HEK293T (cell line): Measurements from ENCODE around the gene KANSL1L.

Experiments
- CTCF ChIA-PET: fragments of 350-600 bp; formaldehyde crosslinking; extraction: SDS; loops from one replicate; lab custom pipeline; 2021; ENCODE audit warnings: antibody characterized with exemption, inconsistent platforms; lab: Yijun Ruan, JAX
- POLR2A ChIA-PET: fragments of 350-600 bp; formaldehyde crosslinking; extraction: SDS; loops from one replicate; lab custom pipeline; 2020; ENCODE audit warnings: antibody characterized with exemption, inconsistent platforms; lab: Yijun Ruan, JAX
- DNase-seq: peaks from one replicate; pipeline ENCODE4 v3.0.0; 2012; ENCODE audit warnings: mixed read lengths; ENCODE audit errors: extremely low spot score
- ARNT ChIP-seq: fragments of 450-650 bp; IDR thresholded peaks from 2 replicates; pipeline ENCODE4 v1.6.1; 2017; ENCODE audit warnings: mild to moderate bottlenecking
- BHLHE40 ChIP-seq: fragments of 450-650 bp; IDR thresholded peaks from 2 replicates; pipeline ENCODE4 v1.6.1; 2016; ENCODE audit warnings: mild to moderate bottlenecking, moderate library complexity, borderline replicate concordance
- CTBP1 ChIP-seq: fragments of 450-650 bp; IDR thresholded peaks from 2 replicates; pipeline ENCODE4 v1.6.1; 2016; ENCODE audit warnings: borderline replicate concordance
- ELF4 ChIP-seq: fragments of 450-650 bp; IDR thresholded peaks from 2 replicates; pipeline ENCODE4 v1.6.1; 2017; ENCODE audit warnings: antibody characterized with exemption
- FOXA1 ChIP-seq: fragments of 450-650 bp; IDR thresholded peaks from 2 replicates; pipeline ENCODE4 v1.6.1; 2016; ENCODE audit warnings: mild to moderate bottlenecking
- FOXK2 ChIP-seq: fragments of 450-650 bp; IDR thresholded peaks from 2 replicates; pipeline ENCODE4 v1.6.1; 2016; ENCODE audit warnings: mild to moderate bottlenecking
- FOXM1 ChIP-seq: fragments of 450-650 bp; IDR thresholded peaks from 2 replicates; pipeline ENCODE4 v1.6.1; 2017; ENCODE audit warnings: mild to moderate bottlenecking, borderline replicate concordance
- HDGF ChIP-seq: fragments of 450-650 bp; IDR thresholded peaks from 2 replicates; pipeline ENCODE4 v1.6.1; 2017; ENCODE audit warnings: antibody characterized with exemption, borderline replicate concordance
- L3MBTL2 ChIP-seq: fragments of 450-650 bp; conservative IDR thresholded peaks from 2 replicates; pipeline ENCODE4 v1.6.1; 2016; ENCODE audit warnings: mild to moderate bottlenecking
- LEF1 ChIP-seq: fragments of 450-650 bp; IDR thresholded peaks from 2 replicates; pipeline ENCODE4 v1.6.1; 2017; ENCODE audit warnings: mild to moderate bottlenecking, borderline replicate concordance
- NFRKB ChIP-seq: fragments of 450-650 bp; IDR thresholded peaks from 2 replicates; pipeline ENCODE4 v1.6.1; 2016; ENCODE audit warnings: mild to moderate bottlenecking, moderate library complexity
- PKNOX1 ChIP-seq: fragments of 450-650 bp; IDR thresholded peaks from 2 replicates; pipeline ENCODE4 v1.6.1; 2016
- SP1 ChIP-seq: fragments of 450-650 bp; IDR thresholded peaks from 2 replicates; pipeline ENCODE4 v1.6.1; 2017
- SUZ12 ChIP-seq: fragments of 450-650 bp; IDR thresholded peaks from 2 replicates; pipeline ENCODE4 v1.6.1; 2016; ENCODE audit warnings: mild to moderate bottlenecking
- TARDBP ChIP-seq: fragments of 450-650 bp; IDR thresholded peaks from 2 replicates; pipeline ENCODE4 v1.6.1; 2016
- ZNF384 ChIP-seq: fragments of 450-650 bp; IDR thresholded peaks from 2 replicates; pipeline ENCODE4 v1.6.1; 2016

Gene KANSL1L

GRCh38 chr2:210020138-210020537, 151.1 kb downstream of the KANSL1L start:
- ChIA-PET CTCF (no interaction called here), POLR2A (no interaction called here)
- TF ChIP-seq ZNF384: no peak
- no peak for TF ChIP-seq SP1
- no peak for TF ChIP-seq HDGF
- no peak for TF ChIP-seq TARDBP
- TF ChIP-seq ARNT: no peak
- TF ChIP-seq PKNOX1: no peak
- no peak for TF ChIP-seq SUZ12
- TF ChIP-seq FOXM1: no peak
- TF ChIP-seq FOXA1: no peak
- TF ChIP-seq ELF4: no peak
- TF ChIP-seq CTBP1: no peak
- no peak for TF ChIP-seq BHLHE40
- no peak for TF ChIP-seq LEF1
- no peak for DNase-seq

GRCh38 chr2:210009896-210010295, 161.3 kb downstream of the KANSL1L start:
- CTCF ChIA-PET: no interaction called here
- POLR2A ChIA-PET: no interaction called here
- TF ChIP-seq SP1: no peak
- TF ChIP-seq SUZ12: no peak
- TF ChIP-seq ARNT: no peak
- no peak for TF ChIP-seq CTBP1
- TF ChIP-seq FOXA1: no peak
- TF ChIP-seq NFRKB: no peak
- TF ChIP-seq PKNOX1: no peak
- TF ChIP-seq LEF1: no peak
- TF ChIP-seq ELF4: no peak
- TF ChIP-seq BHLHE40: no peak
- TF ChIP-seq FOXK2: no peak
- TF ChIP-seq TARDBP: no peak
- TF ChIP-seq FOXM1: no peak
- no peak for TF ChIP-seq HDGF
- no peak for TF ChIP-seq ZNF384
- TF ChIP-seq L3MBTL2: no peak
- DNase-seq: no peak

- no peak for DNase-seq
- ChIA-PET POLR2A (no interaction called here), CTCF (no interaction called here)
- TF ChIP-seq ARNT (no peak), ELF4 (no peak), SP1 (no peak), FOXA1 (no peak), HDGF (no peak), PKNOX1 (no peak), FOXK2 (no peak), LEF1 (no peak), BHLHE40 (no peak), ZNF384 (no peak), L3MBTL2 (no peak), SUZ12 (no peak), TARDBP (no peak), FOXM1 (no peak)
Measured at GRCh38 chr2:210009126-210009525, 162.1 kb downstream of the KANSL1L start.

- DNase-seq: no peak
- no peak for TF ChIP-seq ARNT
- no peak for TF ChIP-seq SP1
- TF ChIP-seq ZNF384: no peak
- TF ChIP-seq CTBP1: no peak
- no peak for TF ChIP-seq FOXA1
- no peak for TF ChIP-seq L3MBTL2
- TF ChIP-seq TARDBP: no peak
- TF ChIP-seq FOXM1: no peak
- no peak for TF ChIP-seq BHLHE40
- no peak for TF ChIP-seq SUZ12
- TF ChIP-seq FOXK2: no peak
- no peak for TF ChIP-seq HDGF
- no peak for TF ChIP-seq PKNOX1
- TF ChIP-seq NFRKB: no peak
- TF ChIP-seq ELF4: no peak
- TF ChIP-seq LEF1: no peak
- POLR2A ChIA-PET: no interaction called here
- CTCF ChIA-PET: no interaction called here
Measured at GRCh38 chr2:210007895-210008294, 163.3 kb downstream of the KANSL1L start.

- TF ChIP-seq HDGF (no peak), SP1 (no peak), FOXM1 (no peak), ELF4 (no peak), FOXK2 (no peak), TARDBP (no peak), NFRKB (no peak), LEF1 (no peak)
- CTCF ChIA-PET: no interaction called here
Measured at GRCh38 chr2:210004881-210005280, 166.3 kb downstream of the KANSL1L start.

GRCh38 chr2:210003359-210003758, 167.8 kb downstream of the KANSL1L start:
- ChIA-PET POLR2A (no interaction called here), CTCF (no interaction called here)
- no peak for TF ChIP-seq ELF4
- TF ChIP-seq FOXM1: no peak
- no peak for TF ChIP-seq FOXA1
- no peak for TF ChIP-seq LEF1
- TF ChIP-seq ZNF384: no peak
- TF ChIP-seq SUZ12: no peak
- no peak for TF ChIP-seq NFRKB
- no peak for TF ChIP-seq SP1
- TF ChIP-seq HDGF: no peak
- TF ChIP-seq FOXK2: no peak
- no peak for TF ChIP-seq BHLHE40
- TF ChIP-seq PKNOX1: no peak
- TF ChIP-seq TARDBP: no peak
- no peak for TF ChIP-seq ARNT
- TF ChIP-seq L3MBTL2: no peak
- TF ChIP-seq CTBP1: no peak
- no peak for DNase-seq

More at GRCh38 chr2:210004881-210005280, 166.3 kb downstream of the KANSL1L start:
- POLR2A ChIA-PET: no interaction called here
- no peak for DNase-seq
